Fibroblast of lung (primary cell): ENCODE measurements around the gene VAV1.

Experiments used
- EZH2 ChIP-seq: IDR thresholded peaks from 2 replicates; pipeline ENCODE4 v1.5.1; 2012; ENCODE audit warnings: low read length, control low read depth, mild to moderate bottlenecking; ENCODE audit errors: missing control alignments
- TF ChIP-seq, protein P1 (sequence below), 2 donors: IDR thresholded peaks in 1 of 2; conservative IDR thresholded peaks in 1 of 2; 1 replicate in 1 of 2; 2 replicates in 1 of 2; pipeline ENCODE4 v1.5.1; 2011 to 2012; ENCODE audit warnings: low read length in 2 of 2, control low read depth in 1 of 2, inconsistent platforms in 1 of 2, low read depth in 1 of 2, mild to moderate bottlenecking in 1 of 2

DNA sequence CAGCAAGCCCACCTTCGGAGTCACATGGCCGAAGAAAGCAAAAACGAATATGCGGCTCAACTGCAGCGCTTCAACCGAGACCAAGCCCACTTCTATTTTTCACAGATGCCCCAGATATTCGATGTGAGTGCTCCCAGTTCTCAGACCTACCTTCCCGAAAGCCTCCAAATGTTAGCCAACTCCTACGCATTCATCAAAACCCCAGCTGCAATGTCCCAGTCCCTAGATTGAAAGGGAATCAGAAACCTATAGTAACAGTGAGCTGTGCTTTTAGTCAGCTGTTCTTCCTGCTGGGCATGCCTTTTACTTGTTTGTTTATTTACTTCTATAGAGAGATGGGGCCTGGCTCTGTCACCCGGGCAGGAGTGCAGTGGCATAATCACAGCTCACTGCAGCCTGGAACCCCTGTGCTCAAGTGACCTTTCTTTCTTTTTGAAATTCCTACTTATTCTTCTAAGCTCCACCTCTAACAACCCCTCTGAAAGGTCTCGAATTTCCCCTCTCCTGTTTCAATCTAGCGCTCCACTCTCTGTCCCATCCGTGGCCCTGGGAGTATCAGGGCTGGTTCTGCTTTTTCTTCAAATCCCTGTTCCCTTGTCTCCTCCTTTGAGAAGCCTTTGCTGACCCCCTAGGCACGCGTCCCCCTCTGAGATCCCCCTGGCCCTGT is 28.7 kb upstream of the VAV1 start:
- no peak for TF ChIP-seq EZH2
- TF ChIP-seq, protein P1, sequence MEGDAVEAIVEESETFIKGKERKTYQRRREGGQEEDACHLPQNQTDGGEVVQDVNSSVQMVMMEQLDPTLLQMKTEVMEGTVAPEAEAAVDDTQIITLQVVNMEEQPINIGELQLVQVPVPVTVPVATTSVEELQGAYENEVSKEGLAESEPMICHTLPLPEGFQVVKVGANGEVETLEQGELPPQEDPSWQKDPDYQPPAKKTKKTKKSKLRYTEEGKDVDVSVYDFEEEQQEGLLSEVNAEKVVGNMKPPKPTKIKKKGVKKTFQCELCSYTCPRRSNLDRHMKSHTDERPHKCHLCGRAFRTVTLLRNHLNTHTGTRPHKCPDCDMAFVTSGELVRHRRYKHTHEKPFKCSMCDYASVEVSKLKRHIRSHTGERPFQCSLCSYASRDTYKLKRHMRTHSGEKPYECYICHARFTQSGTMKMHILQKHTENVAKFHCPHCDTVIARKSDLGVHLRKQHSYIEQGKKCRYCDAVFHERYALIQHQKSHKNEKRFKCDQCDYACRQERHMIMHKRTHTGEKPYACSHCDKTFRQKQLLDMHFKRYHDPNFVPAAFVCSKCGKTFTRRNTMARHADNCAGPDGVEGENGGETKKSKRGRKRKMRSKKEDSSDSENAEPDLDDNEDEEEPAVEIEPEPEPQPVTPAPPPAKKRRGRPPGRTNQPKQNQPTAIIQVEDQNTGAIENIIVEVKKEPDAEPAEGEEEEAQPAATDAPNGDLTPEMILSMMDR (conservative IDR thresholded peaks at IDR 0.05 in 1 of 2, IDR thresholded peaks at IDR 0.05 in 1 of 2; ENCODE audit: low read depth in 1 of 2, low read length in 2 of 2), result no peak
